Forelimb muscle (tissue), 1 donor: ENCODE results near the gene KCNMA1. TPM values are rescaled to one million over a fixed set of nuclear protein-coding genes. Genes with fewer than 3 reads are reported as not detected.
"Not testable (repeated sequence)": the region's sequence is repeated elsewhere in the genome, so short reads cannot be mapped to it uniquely, and the experiment has no call there.

Experiments used
- DNase-seq: peaks from one replicate; pipeline ENCODE4 v3.0.0-alpha.2; 2013; ENCODE audit warnings: low read depth
- polyA plus RNA-seq: library from polyadenylated mRNA; unstranded; fragments of 120-200 nt; gene quantifications from one replicate; pipeline ENCODE4 v1.2.1, GENCODE V29; 2013; ENCODE audit not compliant: insufficient read length

Gene KCNMA1
- 15.1 TPM for polyA plus RNA-seq

DNA sequence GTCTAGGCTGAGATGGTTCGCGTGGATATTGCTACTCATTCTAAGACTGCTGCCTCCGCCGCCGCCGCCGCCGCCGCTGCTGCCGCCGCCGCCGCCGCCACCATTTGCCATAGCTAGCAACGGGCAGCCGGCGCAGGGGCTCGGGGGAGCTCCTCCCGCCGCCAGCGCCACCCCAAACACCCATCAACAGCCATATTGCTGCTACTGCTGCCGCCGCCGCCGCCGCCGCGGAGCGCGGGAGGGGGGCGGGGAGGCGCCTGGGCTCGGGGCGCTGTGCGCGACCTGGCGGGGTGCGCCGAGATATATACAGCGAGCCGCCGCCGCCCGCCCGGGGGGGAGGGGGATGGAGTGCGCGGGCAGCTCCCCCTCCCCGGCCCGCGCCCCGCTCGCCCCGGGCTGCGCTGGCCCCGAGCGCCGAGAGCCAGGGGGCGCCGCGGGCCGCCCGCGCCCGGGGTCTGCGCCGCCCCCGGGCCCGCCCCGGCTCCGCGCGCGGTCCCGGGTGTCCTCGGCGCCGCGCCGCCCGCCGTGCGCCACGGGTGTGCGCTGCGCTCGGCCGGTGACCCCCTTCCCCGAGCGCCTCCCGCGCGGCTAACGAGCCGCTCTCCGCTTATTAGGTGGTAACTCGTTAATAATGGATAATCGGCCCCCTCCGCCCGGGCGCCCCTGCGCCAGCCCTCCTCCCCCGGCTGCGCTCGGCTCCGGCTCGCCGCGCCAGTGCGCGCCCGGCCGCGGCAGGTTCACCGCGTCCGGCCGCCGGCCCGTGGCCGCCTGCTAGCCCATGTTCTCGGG is at the start of gene KCNMA1:
Gene KCNMA1 (minus strand): TSS at position 277 of the 789 bp plus-strand sequence.
- DNase-seq = no peak

DNA sequence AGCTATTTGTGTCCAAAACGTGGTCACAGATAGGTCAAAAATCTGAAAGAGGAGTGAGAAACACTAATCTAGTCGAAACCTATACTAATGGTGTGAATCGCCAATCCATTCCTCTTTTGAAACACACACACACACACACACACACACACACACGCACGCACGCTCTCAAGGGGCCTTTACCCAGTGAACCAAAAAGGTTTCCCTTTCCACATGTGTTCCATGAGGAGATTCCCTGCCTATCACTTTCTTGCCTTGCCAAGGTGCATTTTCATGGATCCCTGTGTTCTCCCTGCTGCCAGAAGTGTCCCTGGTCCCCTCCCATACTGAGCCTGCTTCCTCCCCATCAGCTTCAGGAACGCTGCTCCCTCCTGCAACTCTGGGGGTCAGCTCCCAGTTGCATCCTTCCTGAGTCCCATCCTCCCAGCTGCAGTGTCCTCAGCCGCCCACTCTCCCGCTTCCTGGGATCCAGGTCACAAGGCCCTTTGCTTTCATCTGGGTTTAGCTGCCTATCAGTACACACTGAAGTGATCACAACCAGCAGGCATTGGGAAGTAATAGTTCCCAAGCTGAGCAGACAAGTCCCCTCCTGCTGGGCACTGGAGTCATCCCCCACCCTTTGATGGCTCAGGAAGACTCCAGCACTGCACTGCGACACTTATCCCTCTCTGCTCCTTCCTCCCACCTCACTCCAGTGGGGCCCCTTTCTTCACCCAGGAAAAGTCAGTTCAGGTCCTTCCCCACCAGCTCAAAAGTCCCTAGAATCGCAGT is 49.2 kb upstream of the KCNMA1 start:
- no peak for DNase-seq

DNA sequence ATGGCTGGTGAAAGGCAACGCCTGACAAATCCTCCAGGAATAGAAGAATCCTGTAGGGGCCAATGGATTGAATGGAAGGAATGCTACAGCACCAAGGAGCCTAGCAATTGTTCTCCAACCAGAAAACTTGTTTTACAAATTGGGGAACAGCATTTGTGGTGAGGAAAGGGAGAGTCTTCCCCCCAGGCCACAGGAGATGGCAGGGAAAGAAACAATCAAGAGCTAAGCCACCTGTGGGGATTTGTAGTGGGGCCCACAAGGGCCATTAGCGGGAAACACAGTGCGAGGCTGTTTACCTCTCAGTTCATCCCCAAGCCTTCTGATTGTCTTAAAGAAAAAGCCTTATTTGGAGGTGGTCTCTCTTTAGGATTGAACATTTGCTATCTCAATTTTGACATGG is 48.5 kb upstream of the KCNMA1 start:
- no peak for DNase-seq

DNA sequence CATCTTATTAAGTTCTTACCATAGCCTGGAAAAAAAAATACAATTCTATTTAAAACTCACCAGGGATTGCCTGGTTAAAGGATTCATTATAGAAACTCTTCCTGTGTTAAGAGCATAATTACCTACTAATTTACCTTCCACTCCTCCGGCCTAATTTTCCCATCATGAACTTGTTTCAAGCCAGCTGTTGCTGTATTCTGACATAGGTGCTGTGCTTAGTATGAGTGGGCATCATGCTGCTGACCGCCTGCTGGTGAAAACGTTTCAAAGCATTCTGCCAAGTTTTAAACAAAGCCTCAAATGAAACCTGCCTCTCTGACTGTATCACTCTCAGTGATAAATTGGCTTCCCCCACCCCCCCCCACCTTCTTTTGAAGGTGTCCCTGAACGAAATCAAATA is 47.8 kb upstream of the KCNMA1 start:
- no peak for DNase-seq

DNA sequence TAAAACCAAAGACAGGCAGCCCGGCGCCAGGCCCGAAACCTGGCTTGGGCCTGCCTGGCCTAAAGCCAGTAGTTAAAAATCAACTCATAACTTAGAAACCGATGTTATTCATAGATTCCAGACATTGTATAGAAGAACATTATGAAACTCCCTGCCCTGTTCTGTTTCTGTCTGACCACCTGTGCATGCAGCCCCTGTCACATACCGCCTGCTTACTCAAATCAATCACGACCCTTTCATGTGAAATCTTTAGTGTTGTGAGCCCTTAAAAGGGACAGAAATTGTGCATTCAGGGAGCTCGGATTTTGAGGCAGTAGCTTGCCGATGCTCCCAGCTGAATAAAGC is 45.5 kb upstream of the KCNMA1 start:
- DNase-seq = not testable (repeated sequence)

DNA sequence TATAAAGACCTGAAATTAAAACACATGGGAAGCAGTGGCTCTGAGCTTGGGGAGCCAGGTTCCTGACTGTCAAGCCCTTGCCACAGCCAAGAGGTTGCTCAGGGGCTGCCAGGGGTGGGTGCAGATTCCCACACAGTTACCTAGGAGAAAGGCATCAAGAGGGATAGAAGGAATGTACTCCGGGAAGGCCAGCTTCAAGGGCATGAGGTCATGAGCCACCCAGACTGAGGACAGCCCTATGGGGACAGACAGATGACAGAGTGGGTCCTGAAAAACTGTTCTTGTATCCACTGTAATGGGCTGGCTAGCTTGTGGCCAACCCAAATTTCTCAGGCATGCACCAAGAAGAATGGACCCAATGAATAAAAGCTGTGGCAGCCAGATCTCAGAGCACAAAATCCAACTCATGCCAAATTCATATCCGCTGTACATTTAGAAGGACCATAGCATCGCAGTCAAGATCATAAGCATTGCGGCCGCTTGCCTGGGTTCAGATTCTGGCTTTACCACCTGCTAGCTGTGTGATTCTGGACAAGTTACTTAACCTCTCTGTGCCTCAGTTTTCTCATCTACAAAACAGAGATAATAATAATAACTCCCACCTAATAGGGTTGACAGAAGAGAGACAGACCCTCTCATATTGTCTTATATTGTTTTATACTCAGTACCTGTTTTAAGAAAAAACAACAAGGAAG is 44.9 kb upstream of the KCNMA1 start:
- no peak for DNase-seq

DNA sequence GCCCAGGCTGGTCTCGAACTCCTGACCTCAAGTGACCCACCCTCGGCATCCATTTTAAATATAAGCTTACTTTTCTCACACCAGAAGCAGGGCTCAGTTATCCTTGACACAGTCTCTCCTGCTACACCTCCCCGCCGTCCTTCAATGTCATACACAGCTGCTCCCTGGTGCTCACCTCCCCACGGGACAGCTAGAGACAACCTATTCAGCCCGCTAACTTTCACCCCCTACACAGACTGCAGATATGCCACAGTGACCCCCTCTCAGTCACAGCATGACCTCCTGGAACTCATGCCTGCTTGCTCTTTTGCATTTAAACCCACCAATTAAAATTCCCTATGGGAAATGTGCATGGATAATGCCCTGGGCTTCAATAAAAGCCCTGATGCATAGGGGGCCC is 44.2 kb upstream of the KCNMA1 start:
- no peak for DNase-seq

DNA sequence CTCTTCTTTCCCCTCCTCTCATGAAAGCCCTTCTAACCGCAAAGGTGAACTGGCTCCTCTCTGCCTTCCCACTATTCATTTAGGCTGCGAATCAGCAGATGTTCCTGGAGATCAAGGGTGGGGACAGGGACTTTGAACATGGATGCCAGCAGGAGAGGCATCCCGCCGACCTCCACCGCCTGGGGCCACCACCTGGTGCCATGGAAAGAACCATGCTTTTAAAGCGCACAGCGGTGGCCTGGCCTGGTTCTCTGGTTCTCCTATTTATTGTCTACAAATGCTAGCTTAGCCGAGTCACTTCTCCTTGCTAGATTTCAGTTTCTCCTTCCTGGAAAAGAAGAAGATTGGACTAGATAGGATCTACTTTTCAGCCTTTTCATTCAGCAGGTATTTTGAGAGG is 43.2 kb upstream of the KCNMA1 start:
- DNase-seq = no peak

DNA sequence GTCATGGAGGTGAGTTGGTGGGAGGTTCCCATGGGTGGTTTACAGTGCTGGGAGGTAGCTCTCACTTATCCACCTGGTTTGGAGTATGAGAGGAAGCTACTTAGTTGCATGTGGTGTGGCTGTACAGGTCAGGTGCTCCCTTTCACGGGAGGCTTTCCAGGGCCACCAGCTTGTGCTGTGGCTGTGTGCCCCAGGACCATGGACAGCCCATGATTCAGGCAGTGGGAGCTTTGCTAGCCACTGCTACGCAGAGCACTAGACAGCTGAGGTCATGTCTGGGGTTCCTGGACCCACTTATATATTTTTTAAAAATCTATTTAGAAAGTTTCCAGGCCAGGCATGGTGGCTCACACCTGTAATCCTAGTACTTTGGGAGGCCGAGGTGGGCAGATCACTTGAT is 42.5 kb upstream of the KCNMA1 start:
- no peak for DNase-seq

DNA sequence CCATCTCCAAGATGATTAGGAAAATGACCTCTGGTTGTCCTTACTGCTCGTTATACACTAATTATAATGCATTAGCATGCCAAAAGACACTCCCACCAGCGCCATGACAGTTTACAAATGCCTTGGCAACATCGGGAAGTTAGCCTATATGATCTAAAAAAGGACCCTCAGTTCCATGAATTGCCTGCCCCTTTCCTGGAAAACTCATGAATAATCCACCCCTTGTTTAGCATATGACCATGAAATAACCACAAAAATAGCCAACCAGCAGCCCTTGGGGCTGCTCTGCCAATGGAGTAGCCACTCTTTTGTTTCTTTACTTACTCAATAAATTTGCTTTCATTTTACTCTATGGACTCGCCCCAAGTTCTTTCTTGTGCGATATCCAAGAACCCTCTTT is 41.6 kb upstream of the KCNMA1 start:
- no peak for DNase-seq

DNA sequence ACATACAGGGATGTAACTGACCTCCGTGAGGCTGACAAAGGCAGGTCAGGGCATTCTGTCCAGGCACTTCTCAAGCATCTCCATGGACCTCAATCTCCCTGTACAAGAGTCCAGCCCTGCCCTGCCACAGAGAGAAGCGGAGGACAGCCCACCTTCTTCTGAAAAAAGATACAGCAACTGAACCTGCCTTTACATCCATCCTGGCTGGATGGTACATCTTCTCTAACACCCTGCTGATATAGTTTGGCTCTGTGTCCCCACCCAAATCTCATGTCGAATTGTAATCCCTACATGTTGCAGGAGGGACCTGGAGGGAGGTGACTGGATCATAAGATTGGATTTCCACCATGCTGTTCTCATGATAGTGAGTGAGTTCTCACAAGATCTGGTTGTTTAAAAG is 40.5 kb upstream of the KCNMA1 start:
- no peak for DNase-seq

DNA sequence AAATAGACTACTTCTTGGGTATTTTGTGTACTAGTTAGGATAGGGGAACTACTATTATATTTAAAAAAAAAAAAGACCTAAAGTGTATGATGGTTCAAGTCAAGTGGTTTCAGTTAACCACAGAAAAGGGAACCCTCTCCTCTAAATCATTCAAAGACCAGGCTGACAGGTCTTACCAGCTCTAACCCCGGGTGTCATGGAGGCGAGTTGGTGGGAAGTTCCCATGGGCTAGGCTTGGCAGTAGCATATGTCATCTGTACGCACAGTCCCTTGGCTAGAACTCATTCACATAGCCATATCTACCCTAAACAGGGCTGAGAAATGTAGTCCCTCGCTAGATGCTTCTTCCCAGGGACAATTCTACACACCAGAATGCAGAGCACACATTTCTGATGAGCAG is 37.7 kb upstream of the KCNMA1 start:
- no peak for DNase-seq

DNA sequence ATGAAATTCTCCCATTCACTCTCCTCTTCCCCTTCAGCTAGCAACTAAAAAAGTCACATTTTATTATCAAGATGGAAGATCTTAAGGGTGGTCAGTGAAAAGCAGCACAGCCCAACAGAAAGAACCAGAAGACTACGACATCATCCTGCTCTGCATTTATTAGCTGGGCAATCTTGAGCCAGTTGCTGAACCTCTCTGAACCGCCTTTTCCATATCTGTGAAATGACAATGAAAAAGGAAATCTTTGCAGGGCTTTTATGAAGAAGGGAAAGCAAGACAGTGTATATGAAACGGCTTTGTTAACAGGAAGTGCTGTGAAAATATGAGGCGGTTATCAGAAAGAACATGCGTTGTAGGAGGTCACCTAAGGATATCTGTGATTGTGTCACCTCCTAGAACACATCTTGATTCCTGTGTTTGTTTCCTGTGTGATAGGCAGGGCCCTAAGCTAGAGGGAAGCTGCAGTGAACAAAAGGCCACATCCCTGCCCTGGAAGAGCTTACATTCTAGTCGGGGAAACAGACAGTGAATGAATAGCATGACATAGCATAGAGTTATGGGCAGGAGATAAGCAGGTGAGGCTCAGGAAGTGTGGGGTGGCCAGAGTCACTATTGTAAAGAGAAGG is 36.0 kb upstream of the KCNMA1 start:
- DNase-seq = no peak

DNA sequence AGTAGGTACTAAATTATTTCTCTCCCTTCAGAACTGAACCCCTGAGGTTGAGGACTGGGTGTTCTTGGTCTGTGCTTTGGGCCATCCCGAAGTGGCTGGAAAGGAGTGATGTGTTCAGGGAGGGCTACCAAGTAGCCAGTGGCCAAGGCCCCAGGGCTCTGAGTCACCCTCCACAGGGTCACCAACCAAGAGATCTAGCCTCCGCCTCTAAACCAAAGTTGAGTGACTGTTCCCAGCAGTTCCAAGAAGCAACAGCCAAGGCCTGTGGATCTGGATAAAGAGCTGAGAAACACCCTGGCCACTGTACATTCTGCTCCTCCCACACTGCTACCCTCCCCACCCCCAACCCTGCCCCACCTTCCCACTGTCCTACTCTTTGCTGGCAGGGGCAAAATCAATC is 35.5 kb upstream of the KCNMA1 start:
- DNase-seq = no peak

DNA sequence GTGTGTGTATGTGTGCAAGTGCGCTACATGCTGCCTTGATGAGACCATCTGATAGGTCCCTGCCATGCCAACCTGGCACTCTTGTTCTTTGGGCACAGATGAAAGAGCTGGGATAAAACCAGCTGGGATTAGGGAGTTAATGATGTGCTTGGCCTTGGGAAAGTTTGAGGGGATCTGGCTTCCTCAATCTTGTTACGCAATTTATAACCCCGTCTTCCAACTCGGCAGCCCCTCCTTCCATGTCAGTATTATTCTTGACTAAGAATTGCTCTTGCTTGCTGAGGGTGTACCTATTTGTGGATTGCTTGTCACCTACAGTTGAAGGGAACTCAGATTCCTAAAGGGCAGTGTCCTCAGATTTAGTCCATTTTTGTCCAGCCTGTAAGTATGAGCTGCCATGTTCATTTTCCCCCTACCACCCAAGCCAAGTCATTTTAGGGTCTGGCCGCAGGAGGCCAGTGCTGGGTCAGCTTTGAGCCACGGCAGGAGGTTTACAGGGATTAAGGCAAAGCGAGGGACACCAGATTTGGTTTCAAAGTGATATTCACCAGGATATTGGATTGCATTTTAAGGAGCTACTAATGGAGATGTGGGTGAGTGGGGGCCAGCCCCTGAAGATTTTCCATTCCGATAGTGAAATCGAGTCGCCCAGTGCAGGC is 34.1 kb upstream of the KCNMA1 start:
- no peak for DNase-seq

DNA sequence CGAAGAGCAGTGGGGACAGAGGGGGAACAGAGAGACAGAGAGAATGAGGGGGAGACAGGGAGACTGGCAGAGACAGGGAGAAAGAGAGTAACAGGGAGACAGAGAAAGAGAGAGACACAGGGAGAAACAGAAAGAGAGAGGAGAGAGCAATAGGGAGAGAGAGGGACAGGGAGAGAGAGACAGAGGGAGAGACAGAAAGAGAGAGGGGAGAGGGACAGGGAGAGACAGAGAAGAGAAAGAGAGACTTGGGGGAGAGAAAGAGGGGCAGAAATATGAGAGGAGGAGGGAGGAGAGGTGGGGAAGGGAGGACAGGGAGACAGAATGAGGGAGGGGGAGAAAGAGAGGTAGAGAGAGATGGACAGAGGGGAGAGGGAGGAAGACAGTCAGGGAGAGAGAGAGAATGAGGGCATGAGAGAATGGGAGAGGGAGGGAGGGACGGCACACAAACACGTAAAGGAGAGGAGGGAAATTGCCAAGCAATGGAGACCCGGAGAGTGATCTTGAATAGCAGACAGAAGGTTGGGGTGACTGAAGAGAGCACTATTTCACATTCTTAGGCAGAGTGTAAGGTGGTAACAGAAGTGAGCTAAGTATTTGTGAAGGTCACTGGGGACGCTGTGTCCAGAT is 33.3 kb upstream of the KCNMA1 start:
- DNase-seq = no peak

DNA sequence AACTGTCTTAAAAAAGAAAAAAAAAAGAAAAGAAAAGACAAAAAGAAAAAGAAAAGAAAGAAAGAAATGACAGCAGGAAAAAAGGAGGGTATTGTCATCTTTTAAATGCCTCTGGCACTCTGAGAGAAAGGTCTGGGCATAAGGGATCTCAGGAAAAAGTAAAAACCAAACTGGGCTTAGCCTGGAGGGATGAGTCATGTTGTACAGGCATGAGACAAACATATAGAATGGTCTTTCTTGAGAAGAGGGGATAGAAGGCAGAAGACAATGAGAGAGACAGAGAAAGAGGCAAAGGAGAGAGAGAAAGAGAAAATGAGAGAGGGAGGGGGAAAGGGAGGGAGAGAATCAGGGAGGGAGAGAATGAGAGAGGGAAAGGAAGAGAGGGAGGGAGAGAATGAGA is 32.3 kb upstream of the KCNMA1 start:
- no peak for DNase-seq

DNA sequence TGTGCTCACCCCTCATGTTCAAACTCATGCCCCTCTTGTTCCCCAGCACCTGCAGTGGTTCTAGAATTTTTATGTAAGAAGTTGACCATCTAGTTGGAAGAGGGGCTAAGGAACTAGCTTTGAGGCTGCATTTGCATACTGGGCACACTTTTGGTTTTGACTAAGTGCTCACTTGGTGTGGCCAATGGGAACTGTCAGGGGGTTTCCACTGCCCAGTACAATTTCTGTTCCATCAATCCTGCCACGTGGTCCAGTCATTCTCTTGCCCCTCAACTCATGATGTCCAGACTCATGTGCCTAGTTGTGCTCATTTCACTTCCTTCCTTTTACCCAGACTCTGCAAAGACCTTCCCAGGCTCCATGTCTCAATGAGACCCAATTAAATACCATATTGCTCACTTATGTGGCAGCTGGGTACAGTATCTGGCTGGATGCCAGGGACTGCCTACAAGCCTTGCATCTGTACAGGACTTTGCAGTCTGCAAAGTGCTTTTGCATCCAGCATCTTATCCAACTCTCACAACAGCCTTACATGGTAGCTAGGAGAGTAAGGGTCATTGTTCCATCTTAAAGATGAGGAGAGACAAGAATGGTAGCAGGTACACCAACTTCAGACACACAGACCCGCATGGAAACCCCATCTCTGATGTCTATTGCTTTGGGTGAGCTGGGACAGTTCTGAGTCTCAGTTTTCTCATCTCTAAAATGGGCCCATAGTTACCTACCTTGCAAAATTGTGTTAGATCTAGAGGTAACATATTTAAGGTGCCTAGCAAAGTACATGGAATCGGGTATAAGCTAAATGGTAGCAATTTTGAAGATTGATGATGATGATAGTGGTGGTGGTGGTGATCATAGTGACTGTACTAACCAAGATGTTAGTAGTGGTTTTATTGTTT is 30.1 kb upstream of the KCNMA1 start:
- DNase-seq = no peak

DNA sequence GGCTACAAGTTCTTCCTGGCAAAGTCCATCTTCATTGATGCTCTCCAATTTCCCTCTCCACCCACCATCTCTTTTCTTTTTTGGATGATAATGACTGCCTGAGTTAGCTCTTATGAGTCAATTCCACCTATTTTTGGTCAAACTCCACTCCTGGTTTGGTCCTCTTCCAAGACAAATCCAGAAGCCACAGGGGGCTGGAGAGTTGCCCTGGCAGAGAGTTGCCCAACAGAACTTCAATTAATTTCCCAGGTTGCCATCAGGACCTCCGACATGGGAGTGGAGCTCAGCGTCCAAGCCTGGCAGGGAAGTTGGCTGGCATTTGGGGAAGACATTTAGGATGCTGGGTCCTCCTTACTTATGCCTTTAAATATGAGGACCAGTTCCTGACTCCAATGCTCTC is 29.2 kb upstream of the KCNMA1 start:
- no peak for DNase-seq

DNA sequence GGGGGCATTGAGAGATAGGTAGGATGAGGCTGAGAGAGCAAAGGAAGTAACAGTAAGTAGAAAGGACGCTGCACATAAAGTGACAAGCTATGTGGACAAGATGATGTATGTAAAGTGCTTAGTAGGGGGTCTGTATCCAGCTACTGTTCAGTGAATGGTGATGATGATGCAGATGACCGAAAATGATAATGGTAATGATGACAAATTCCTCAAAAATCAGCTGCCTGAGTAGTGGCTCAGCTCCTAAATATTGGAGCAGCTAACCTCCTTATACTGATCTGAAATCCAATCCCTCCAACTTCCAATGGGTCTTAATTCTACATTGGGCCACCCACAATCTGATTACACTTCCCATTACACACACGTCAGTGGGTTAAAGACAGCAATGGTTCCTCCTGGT is 27.1 kb upstream of the KCNMA1 start:
- no peak for DNase-seq
